Large intestine (tissue), 3 donors: Measurements from ENCODE around the gene SPEG. TPM values are rescaled to one million over a fixed set of nuclear protein-coding genes. Genes with fewer than 3 reads are reported as not detected.
A peak's percentile ranks its signal among the peaks of the same experiment; 100 is the strongest.
"Not testable (repeated sequence)": the region's sequence is repeated elsewhere in the genome, so short reads cannot be mapped to it uniquely, and the experiment has no call there.

ENCODE experiments used
- DNase-seq, 2 donors: peaks; one replicate each; pipeline versions ENCODE4 v3.0.0 to v3.0.0-alpha.2; 2013
- H3K27ac ChIP-seq: one replicate; pipeline ENCODE4 v1.5.1; 2013; ENCODE audit warnings: low read length
- H3K27me3 ChIP-seq: 2 replicates; pipeline ENCODE4 v1.6.1; 2013; ENCODE audit warnings: low read length; ENCODE audit not compliant: control insufficient read depth, insufficient read depth
- H3K36me3 ChIP-seq: 2 replicates; pipeline ENCODE4 v1.6.1; 2013; ENCODE audit warnings: low read length; ENCODE audit not compliant: control insufficient read depth, insufficient read depth
- H3K4me1 ChIP-seq: one replicate; pipeline ENCODE4 v1.6.1; 2013; ENCODE audit warnings: low read length; ENCODE audit not compliant: control insufficient read depth, insufficient read depth
- H3K4me3 ChIP-seq: one replicate; pipeline ENCODE4 v1.5.1; 2013; ENCODE audit warnings: low read length
- H3K9me3 ChIP-seq: one replicate; pipeline ENCODE4 v1.6.1; 2013; ENCODE audit warnings: mild to moderate bottlenecking, low read depth, low read length, moderate library complexity; ENCODE audit not compliant: control insufficient read depth
- WGBS: methylation state at CpG from one replicate; pipeline ENCODE4 v1.1.5; 2013; ENCODE audit warnings: low lambda C conversion rate; ENCODE audit not compliant: insufficient coverage; 5-methylcytosine and 5-hydroxymethylcytosine counted together
- polyA plus RNA-seq: library from polyadenylated mRNA; unstranded; fragments of 120-200 nt; gene quantifications from one replicate; pipeline ENCODE4 v1.2.1, GENCODE V29; 2013

SPEG gene
- polyA plus RNA-seq, 1 donor: 35.1 TPM

GRCh38 chr2:219405451-219405850 lies 29.2 kb upstream of the SPEG start:
- Histone ChIP-seq H3K27ac (peak overlapping the region; percentile 17), H3K36me3 (no peaks in the 10 kb centered on the region), H3K4me3 (no peak overlapping the region), H3K9me3 (no peaks in the 10 kb centered on the region), H3K4me1 (peaks cover 14% of the 10 kb centered on the region), H3K27me3 (no peaks in the 10 kb centered on the region)
- WGBS: no CpG with 5 or more reads among the region's 9 CpGs
- no peak for DNase-seq

GRCh38 chr2:219405958-219406860 lies 28.4 kb upstream of the SPEG start:
- Histone ChIP-seq H3K36me3 (no peaks in the 10 kb centered on the region), H3K27ac (peak overlapping the region; percentile 17)

GRCh38 chr2:219406861-219407230 lies 27.8 kb upstream of the SPEG start:
- no CpG with 5 or more reads among the region's 3 CpGs for WGBS
- Histone ChIP-seq H3K36me3 (no peaks in the 10 kb centered on the region), H3K9me3 (no peaks in the 10 kb centered on the region), H3K27me3 (no peaks in the 10 kb centered on the region), H3K4me1 (peaks cover 9% of the 10 kb centered on the region), H3K27ac (peak overlapping the region; percentile 60), H3K4me3 (no peak overlapping the region)
- peak in 1 of 2 donors; percentile 41 for DNase-seq

More at GRCh38 chr2:219405958-219406860, 28.4 kb upstream of the SPEG start:
- no peak for DNase-seq
- H3K27me3 ChIP-seq: no peaks in the 10 kb centered on the region
- peaks cover 9% of the 10 kb centered on the region for H3K4me1 ChIP-seq
- no CpG with 5 or more reads among the region's 7 CpGs for WGBS
- H3K9me3 ChIP-seq: no peaks in the 10 kb centered on the region
- no peak overlapping the region for H3K4me3 ChIP-seq

GRCh38 chr2:219407343-219407742 lies 27.3 kb upstream of the SPEG start:
- H3K27ac ChIP-seq: peak overlapping the region; percentile 60
- H3K4me3 ChIP-seq, H3K36me3 ChIP-seq, H3K9me3 ChIP-seq, H3K4me1 ChIP-seq, H3K27me3 ChIP-seq, DNase-seq: not testable (repeated sequence)
- no CpG with 5 or more reads among the region's 5 CpGs for WGBS

GRCh38 chr2:219408204-219408603 lies 26.4 kb upstream of the SPEG start:
- no peak for DNase-seq
- H3K27ac ChIP-seq: peak overlapping the region; percentile 60

GRCh38 chr2:219408631-219409030 lies 26.0 kb upstream of the SPEG start:
- Histone ChIP-seq H3K4me1 (peaks cover 6% of the 10 kb centered on the region), H3K36me3 (no peaks in the 10 kb centered on the region), H3K27me3 (peaks cover 3% of the 10 kb centered on the region), H3K27ac (peak overlapping the region; percentile 67), H3K4me3 (no peak overlapping the region), H3K9me3 (no peaks in the 10 kb centered on the region)
- DNase-seq: no peak
- WGBS: no CpG with 5 or more reads among the region's 8 CpGs

More at GRCh38 chr2:219408204-219408603, 26.4 kb upstream of the SPEG start:
- no peaks in the 10 kb centered on the region for H3K36me3 ChIP-seq
- WGBS: no CpG with 5 or more reads among the region's 5 CpGs
- no peaks in the 10 kb centered on the region for H3K9me3 ChIP-seq
- peaks cover 6% of the 10 kb centered on the region for H3K4me1 ChIP-seq
- H3K27me3 ChIP-seq: peaks cover 1% of the 10 kb centered on the region
- H3K4me3 ChIP-seq: no peak overlapping the region

- Histone ChIP-seq H3K4me1 (peaks cover 6% of the 10 kb centered on the region), H3K27me3 (peaks cover 7% of the 10 kb centered on the region), H3K9me3 (no peaks in the 10 kb centered on the region), H3K27ac (peak overlapping the region; percentile 67), H3K4me3 (no peak overlapping the region), H3K36me3 (no peaks in the 10 kb centered on the region)
- no CpG with 5 or more reads among the region's 5 CpGs for WGBS
- DNase-seq: no peak
Measured at GRCh38 chr2:219409619-219410018, 25.0 kb upstream of the SPEG start.

- no peak for DNase-seq
- Histone ChIP-seq H3K4me3 (no peak overlapping the region), H3K27me3 (peaks cover 7% of the 10 kb centered on the region), H3K36me3 (no peaks in the 10 kb centered on the region), H3K9me3 (no peaks in the 10 kb centered on the region), H3K27ac (no peak overlapping the region), H3K4me1 (peaks cover 5% of the 10 kb centered on the region)
- WGBS: no CpG with 5 or more reads among the region's 8 CpGs
Measured at GRCh38 chr2:219410390-219410789, 24.3 kb upstream of the SPEG start.

- 100% methylated on average over 3 of the region's 4 CpGs for WGBS
- H3K4me1 ChIP-seq: peaks cover 5% of the 10 kb centered on the region
- no peaks in the 10 kb centered on the region for H3K36me3 ChIP-seq
- H3K9me3 ChIP-seq: peaks cover 7% of the 10 kb centered on the region
- H3K27ac ChIP-seq: no peak overlapping the region
- DNase-seq: no peak
- peaks cover 42% of the 10 kb centered on the region for H3K27me3 ChIP-seq
- no peak overlapping the region for H3K4me3 ChIP-seq
Measured at GRCh38 chr2:219414857-219415256, 19.8 kb upstream of the SPEG start.

GRCh38 chr2:219415580-219416234 lies 18.9 kb upstream of the SPEG start:
- H3K4me3 ChIP-seq: no peak overlapping the region
- H3K27ac ChIP-seq: no peak overlapping the region
- no peak for DNase-seq
- H3K36me3 ChIP-seq: peaks cover 2% of the 10 kb centered on the region
- H3K9me3 ChIP-seq: peaks cover 7% of the 10 kb centered on the region
- H3K4me1 ChIP-seq: peaks cover 7% of the 10 kb centered on the region
- no CpG with 5 or more reads among the region's 5 CpGs for WGBS
- H3K27me3 ChIP-seq: peaks cover 48% of the 10 kb centered on the region
